HEK293T (cell line): Measurements from ENCODE around the gene HMX1.

ENCODE experiments used
- CTCF ChIA-PET: fragments of 350-600 bp; formaldehyde crosslinking; extraction: SDS; loops from one replicate; lab custom pipeline; 2021; ENCODE audit warnings: antibody characterized with exemption, inconsistent platforms; lab: Yijun Ruan, JAX
- POLR2A ChIA-PET: fragments of 350-600 bp; formaldehyde crosslinking; extraction: SDS; loops from one replicate; lab custom pipeline; 2020; ENCODE audit warnings: antibody characterized with exemption, inconsistent platforms; lab: Yijun Ruan, JAX
- DNase-seq: peaks from one replicate; pipeline ENCODE4 v3.0.0; 2012; ENCODE audit warnings: mixed read lengths; ENCODE audit errors: extremely low spot score
- ARNT ChIP-seq: fragments of 450-650 bp; IDR thresholded peaks from 2 replicates; pipeline ENCODE4 v1.6.1; 2017; ENCODE audit warnings: mild to moderate bottlenecking
- BHLHE40 ChIP-seq: fragments of 450-650 bp; IDR thresholded peaks from 2 replicates; pipeline ENCODE4 v1.6.1; 2016; ENCODE audit warnings: mild to moderate bottlenecking, moderate library complexity, borderline replicate concordance
- CTBP1 ChIP-seq: fragments of 450-650 bp; IDR thresholded peaks from 2 replicates; pipeline ENCODE4 v1.6.1; 2016; ENCODE audit warnings: borderline replicate concordance
- ELF4 ChIP-seq: fragments of 450-650 bp; IDR thresholded peaks from 2 replicates; pipeline ENCODE4 v1.6.1; 2017; ENCODE audit warnings: antibody characterized with exemption
- FOXA1 ChIP-seq: fragments of 450-650 bp; IDR thresholded peaks from 2 replicates; pipeline ENCODE4 v1.6.1; 2016; ENCODE audit warnings: mild to moderate bottlenecking
- FOXK2 ChIP-seq: fragments of 450-650 bp; IDR thresholded peaks from 2 replicates; pipeline ENCODE4 v1.6.1; 2016; ENCODE audit warnings: mild to moderate bottlenecking
- FOXM1 ChIP-seq: fragments of 450-650 bp; IDR thresholded peaks from 2 replicates; pipeline ENCODE4 v1.6.1; 2017; ENCODE audit warnings: mild to moderate bottlenecking, borderline replicate concordance
- HDGF ChIP-seq: fragments of 450-650 bp; IDR thresholded peaks from 2 replicates; pipeline ENCODE4 v1.6.1; 2017; ENCODE audit warnings: antibody characterized with exemption, borderline replicate concordance
- L3MBTL2 ChIP-seq: fragments of 450-650 bp; conservative IDR thresholded peaks from 2 replicates; pipeline ENCODE4 v1.6.1; 2016; ENCODE audit warnings: mild to moderate bottlenecking
- LEF1 ChIP-seq: fragments of 450-650 bp; IDR thresholded peaks from 2 replicates; pipeline ENCODE4 v1.6.1; 2017; ENCODE audit warnings: mild to moderate bottlenecking, borderline replicate concordance
- NFRKB ChIP-seq: fragments of 450-650 bp; IDR thresholded peaks from 2 replicates; pipeline ENCODE4 v1.6.1; 2016; ENCODE audit warnings: mild to moderate bottlenecking, moderate library complexity
- PKNOX1 ChIP-seq: fragments of 450-650 bp; IDR thresholded peaks from 2 replicates; pipeline ENCODE4 v1.6.1; 2016
- SP1 ChIP-seq: fragments of 450-650 bp; IDR thresholded peaks from 2 replicates; pipeline ENCODE4 v1.6.1; 2017
- SUZ12 ChIP-seq: fragments of 450-650 bp; IDR thresholded peaks from 2 replicates; pipeline ENCODE4 v1.6.1; 2016; ENCODE audit warnings: mild to moderate bottlenecking
- TARDBP ChIP-seq: fragments of 450-650 bp; IDR thresholded peaks from 2 replicates; pipeline ENCODE4 v1.6.1; 2016
- ZNF384 ChIP-seq: fragments of 450-650 bp; IDR thresholded peaks from 2 replicates; pipeline ENCODE4 v1.6.1; 2016

The HMX1 gene

GRCh38 chr4:8872402-8873291 is 1.0 kb upstream of the HMX1 start:
- DNase-seq: no peak
- ChIA-PET CTCF (no interaction called here), POLR2A (no interaction called here)
- TF ChIP-seq SP1 (no peak), ELF4 (no peak), ZNF384 (no peak), PKNOX1 (no peak), FOXA1 (no peak), BHLHE40 (no peak), FOXM1 (no peak)

- CTCF ChIA-PET: no interaction called here
These were observed 807 bp downstream of the HMX1 start for GRCh38 chr4:8870647-8871416.

DNA sequence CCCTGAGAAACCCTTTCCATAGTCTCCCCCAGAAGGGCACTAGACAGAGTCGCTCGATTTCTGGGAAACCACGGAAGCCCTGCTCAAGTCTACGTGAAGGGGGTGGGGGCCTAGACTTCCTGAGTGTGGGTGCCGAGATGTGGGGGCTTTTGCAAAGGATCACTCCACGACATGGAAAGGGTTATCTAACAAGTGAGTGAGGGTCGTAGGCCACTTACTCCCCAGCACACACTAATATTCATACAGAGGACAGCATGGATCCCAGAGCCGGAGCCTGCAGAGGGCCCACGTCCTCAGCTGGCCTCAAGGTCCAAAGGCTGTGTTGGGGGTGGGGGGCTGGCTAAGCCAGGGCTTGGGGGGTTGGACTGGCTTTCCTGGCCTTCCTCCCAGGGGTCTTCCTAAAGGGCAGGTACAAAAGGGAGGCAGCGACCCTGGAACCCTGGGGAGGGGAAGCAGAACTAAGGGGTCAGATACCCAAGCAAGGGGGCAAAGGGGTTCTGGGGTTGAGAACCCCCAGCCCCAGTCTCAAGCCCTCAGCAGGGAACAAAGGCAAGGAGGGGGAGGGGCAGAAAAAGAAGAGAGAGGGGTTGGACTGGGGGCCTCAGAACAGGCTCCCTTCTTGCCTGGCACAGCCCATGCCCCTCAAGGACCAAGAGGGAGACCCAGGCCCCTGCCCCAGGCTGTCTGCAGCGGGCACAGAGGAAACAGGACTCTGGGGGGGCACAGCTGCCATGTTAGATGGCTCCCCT is 1.6 kb downstream of the HMX1 start:
- DNase-seq: no peak
- ChIA-PET CTCF (no interaction called here), POLR2A (interaction anchor here (1.5 to 1.8 kb wide), 2 partner anchors 9 to 22 kb away, joined by 3 to 5 read pairs; no protein-coding TSS in a partner anchor)
- TF ChIP-seq NFRKB: no peak
- TF ChIP-seq SUZ12: no peak
- no peak for TF ChIP-seq PKNOX1
- TF ChIP-seq FOXM1: no peak
- no peak for TF ChIP-seq CTBP1
- TF ChIP-seq ZNF384: no peak
- no peak for TF ChIP-seq TARDBP
- no peak for TF ChIP-seq FOXA1

More at GRCh38 chr4:8870647-8871416, 807 bp downstream of the HMX1 start:
- POLR2A ChIA-PET: interaction anchor here (1.5 to 1.8 kb wide), 2 partner anchors 10 to 23 kb away, joined by 3 to 5 read pairs; no protein-coding TSS in a partner anchor
- peak; percentile 38 for DNase-seq
- TF ChIP-seq ZNF384: no peak
- no peak for TF ChIP-seq TARDBP
- TF ChIP-seq NFRKB: no peak
- TF ChIP-seq ELF4: no peak
- TF ChIP-seq CTBP1: no peak
- no peak for TF ChIP-seq PKNOX1
- TF ChIP-seq L3MBTL2: no peak
- no peak for TF ChIP-seq SUZ12
- TF ChIP-seq ARNT: no peak
- no peak for TF ChIP-seq SP1
- no peak for TF ChIP-seq FOXK2
- TF ChIP-seq HDGF: no peak
- TF ChIP-seq FOXA1: no peak
- no peak for TF ChIP-seq BHLHE40
- TF ChIP-seq LEF1: no peak
- no peak for TF ChIP-seq FOXM1

DNA sequence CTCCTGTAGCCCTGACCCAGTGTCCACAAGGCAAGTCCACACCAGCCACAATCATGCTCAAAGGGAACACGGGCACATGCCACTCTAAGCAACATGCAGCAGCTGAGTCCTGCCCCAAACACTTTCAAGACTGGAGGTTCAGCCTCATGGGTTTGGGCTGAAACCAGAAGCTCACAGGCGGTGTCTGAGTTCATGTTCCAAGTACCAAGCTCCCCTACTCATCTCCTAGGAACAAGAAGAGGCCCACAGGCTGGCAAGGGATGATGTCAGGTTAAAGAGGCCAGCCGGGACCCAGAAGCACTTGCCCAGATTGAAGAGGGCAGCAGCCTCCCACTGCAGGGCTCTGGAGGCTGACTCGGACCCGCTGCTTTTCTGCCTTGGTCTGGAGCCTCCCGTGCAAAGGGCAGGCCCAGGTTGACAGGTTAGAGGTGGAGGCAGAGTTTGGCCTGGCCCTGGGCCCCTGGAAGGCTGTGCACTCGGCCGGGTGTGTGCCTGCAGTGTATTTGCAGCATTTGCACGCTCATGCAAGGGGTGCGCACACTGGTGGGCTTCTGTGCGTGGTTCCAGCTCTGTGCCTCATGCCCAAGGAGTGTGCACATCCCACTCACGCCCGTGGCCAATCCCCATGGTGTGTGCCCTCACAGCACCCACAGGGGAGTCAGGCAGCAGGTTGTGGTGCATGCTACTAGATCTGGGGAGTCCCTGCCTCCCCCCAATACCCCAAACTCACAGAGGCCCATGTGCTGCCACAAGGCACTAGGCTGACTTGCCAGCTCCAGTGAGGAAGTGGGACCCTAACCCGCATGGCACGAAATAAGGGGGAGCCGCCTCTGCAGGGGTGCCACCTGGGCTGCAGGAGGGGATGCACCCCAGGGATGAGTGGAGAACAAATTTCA is 2.4 kb downstream of the HMX1 start:
- TF ChIP-seq TARDBP (no peak), FOXM1 (no peak), L3MBTL2 (no peak), SUZ12 (no peak)
- DNase-seq: no peak
- CTCF ChIA-PET: interaction anchor here (0.5 to 0.9 kb wide), 2 partner anchors 9 to 48 kb away, joined by 3 read pairs; no protein-coding TSS in a partner anchor
- POLR2A ChIA-PET: no interaction called here

GRCh38 chr4:8868321-8869001 is 3.2 kb downstream of the HMX1 start:
- no peak for DNase-seq
- ChIA-PET CTCF (interaction anchor here (0.9 kb wide), 1 partner anchor 49 kb away, joined by 3 read pairs; no protein-coding TSS in a partner anchor), POLR2A (no interaction called here)
- no peak for TF ChIP-seq ZNF384
- TF ChIP-seq SP1: no peak
- TF ChIP-seq FOXK2: no peak
- no peak for TF ChIP-seq HDGF
- no peak for TF ChIP-seq NFRKB
